IPS-NIHi11 (cell line): ENCODE results near the gene SLC38A1.

Experiments
- DNase-seq: peaks from one replicate; pipeline ENCODE4 v3.0.0; 2012; ENCODE audit warnings: mixed read lengths, low spot score

SLC38A1 gene

GRCh38 chr12:46230983-46231382, 37.9 kb downstream of the SLC38A1 start:
- no peak for DNase-seq

- no peak for DNase-seq
Observed at GRCh38 chr12:46230306-46230705, 38.5 kb downstream of the SLC38A1 start.

- no peak for DNase-seq
Observed at GRCh38 chr12:46227616-46228015, 41.2 kb downstream of the SLC38A1 start.

GRCh38 chr12:46224386-46224785, 44.5 kb downstream of the SLC38A1 start:
- DNase-seq, result no peak

GRCh38 chr12:46223047-46223446, 45.8 kb downstream of the SLC38A1 start:
- DNase-seq, result no peak

GRCh38 chr12:46222636-46223035, 46.2 kb downstream of the SLC38A1 start:
- no peak for DNase-seq

- no peak for DNase-seq
Observed at GRCh38 chr12:46221255-46222128, 47.4 kb downstream of the SLC38A1 start.

- no peak for DNase-seq
Observed at GRCh38 chr12:46219877-46220655, 48.8 kb downstream of the SLC38A1 start.

GRCh38 chr12:46219132-46219876, 49.5 kb downstream of the SLC38A1 start:
- DNase-seq, result no peak

GRCh38 chr12:46218322-46219095, 50.3 kb downstream of the SLC38A1 start:
- no peak for DNase-seq

- no peak for DNase-seq
Observed at GRCh38 chr12:46217541-46218321, 51.1 kb downstream of the SLC38A1 start.

GRCh38 chr12:46214668-46215436, 54.0 kb downstream of the SLC38A1 start:
- DNase-seq, result no peak

GRCh38 chr12:46212108-46212982, 56.5 kb downstream of the SLC38A1 start:
- no peak for DNase-seq

GRCh38 chr12:46210873-46211439, 57.9 kb downstream of the SLC38A1 start:
- no peak for DNase-seq

- peak; percentile 43 for DNase-seq
Observed at GRCh38 chr12:46209914-46210872, 58.6 kb downstream of the SLC38A1 start.

GRCh38 chr12:46209170-46209569, 59.7 kb downstream of the SLC38A1 start:
- DNase-seq, result no peak

GRCh38 chr12:46208370-46208769, 60.5 kb downstream of the SLC38A1 start:
- no peak for DNase-seq

GRCh38 chr12:46207644-46208043, 61.2 kb downstream of the SLC38A1 start:
- DNase-seq, result no peak
